ENCODE measurements around the gene ELL. TPM values are rescaled to one million over a fixed set of nuclear protein-coding genes. Genes with fewer than 3 reads are reported as not detected.

ELL gene
- total and polyA plus RNA-seq, 9 of the 15 experiments (the other 6 are each of a cell fraction or from before 2014, with no cell fraction given), result 0.24 to 22.5 (median 4.1) TPM

- no peak for TF ChIP-seq POLR3A (IDR thresholded peaks at IDR 0.05; ENCODE audit: borderline replicate concordance, extremely low read depth, insufficient read depth, insufficient read length)
- no peak for TF ChIP-seq STAT5A (IDR thresholded peaks at IDR 0.05; ENCODE audit: borderline replicate concordance, low read length)
- TF ChIP-seq SMAD4 (CRISPR knock-in tag; conservative IDR thresholded peaks at IDR 0.05), result 0 out of 2 replicates have a peak, but pooled peaks have one; percentile 51
- no peak for TF ChIP-seq THAP7 (CRISPR knock-in tag; IDR thresholded peaks at IDR 0.05)
- TF ChIP-seq NCOR1 (IDR thresholded peaks at IDR 0.05), result no peak
- TF ChIP-seq RBFOX2 (IDR thresholded peaks at IDR 0.05; ENCODE audit: low read depth, low read length), result peak; percentile 31; the same call in 1 of the 2 replicates
- TF ChIP-seq FIP1L1 (IDR thresholded peaks at IDR 0.05; ENCODE audit: low read depth, low read length, poor library complexity, severe bottlenecking), result peak; percentile 41
- no peak for TF ChIP-seq GTF2F1 (IDR thresholded peaks at IDR 0.05; ENCODE audit: low read depth, low read length)
- TF ChIP-seq ZNF79 (CRISPR knock-in tag; IDR thresholded peaks at IDR 0.05; ENCODE audit: low read depth), result no peak
- no peak for TF ChIP-seq SIN3B (IDR thresholded peaks at IDR 0.05; ENCODE audit: low read depth)
- TF ChIP-seq SMARCC2 (IDR thresholded peaks at IDR 0.05; ENCODE audit: low read depth), result no peak
- no peak for TF ChIP-seq TCF7 (IDR thresholded peaks at IDR 0.05; ENCODE audit: borderline replicate concordance)
- no peak for TF ChIP-seq EZH2 (IDR thresholded peaks at IDR 0.05; ENCODE audit: borderline replicate concordance, low read depth, low read length)
- peak; percentile 45; the same call in 1 of the 2 replicates for TF ChIP-seq RB1 (IDR thresholded peaks at IDR 0.05; ENCODE audit: low read depth)
- TF ChIP-seq NR1H2 (CRISPR knock-in tag; IDR thresholded peaks at IDR 0.05), result no peak
- no peak for TF ChIP-seq KLF13 (tag; IDR thresholded peaks at IDR 0.05; ENCODE audit: borderline replicate concordance, low read depth)
- no peak for TF ChIP-seq ZBTB8A (IDR thresholded peaks at IDR 0.05; ENCODE audit: partially characterized antibody)
- TF ChIP-seq ZNF512 (tag; IDR thresholded peaks at IDR 0.05), result no peak
- TF ChIP-seq BHLHE40 (IDR thresholded peaks at IDR 0.05; ENCODE audit: low read length), result 0 out of 2 replicates have a peak, but pooled peaks have one; percentile 5
- 0 out of 2 replicates have a peak, but pooled peaks have one; percentile 40 for TF ChIP-seq ZEB2 (IDR thresholded peaks at IDR 0.05)
- no peak for TF ChIP-seq ZNF444 (CRISPR knock-in tag; IDR thresholded peaks at IDR 0.05)
- no peak for TF ChIP-seq E2F4 (CRISPR knock-in tag; IDR thresholded peaks at IDR 0.05; ENCODE audit: low read depth)
- TF ChIP-seq POLR2G (IDR thresholded peaks at IDR 0.05; ENCODE audit: low read depth, low read length), result peak; percentile 63
- peak; percentile 82 for TF ChIP-seq C11orf30 (IDR thresholded peaks at IDR 0.05; ENCODE audit: low read depth)
- TF ChIP-seq ZBTB34 (CRISPR knock-in tag; IDR thresholded peaks at IDR 0.05), result no peak
Observed at GRCh38 chr19:18522124-18522861, 423 bp upstream of the ELL start (continued).
